GM21447 (cell line): ENCODE data around the gene GPR108.

Experiments used
- ATAC-seq: cut with Tn5 transposase; IDR thresholded peaks from one replicate; pipeline ENCODE4 v1.9.1; 2021; ENCODE audit not compliant: unreplicated experiment

GPR108 gene

GRCh38 chr19:6682607-6683128 is 54.7 kb downstream of the GPR108 start:
- ATAC-seq: no peak

GRCh38 chr19:6680141-6680540 is 57.2 kb downstream of the GPR108 start:
- no peak for ATAC-seq
